K562 (cell line): Measurements from ENCODE around the gene MEX3D. TPM values are rescaled to one million over a fixed set of nuclear protein-coding genes. Genes with fewer than 3 reads are reported as not detected.

Experiments
- E2F6 ChIP-seq, 2 experiments: IDR thresholded peaks; 2 replicates each; pipeline ENCODE4 v1.6.1; 2011; ENCODE audit warnings: borderline replicate concordance in 1 of 2, control low read depth in 1 of 2, low read depth in 1 of 2, low read length in 1 of 2, mild to moderate bottlenecking in 1 of 2, mixed read lengths in 1 of 2, moderate library complexity in 1 of 2; ENCODE audit not compliant: insufficient read depth in 1 of 2, insufficient read length in 1 of 2, poor library complexity in 1 of 2, severe bottlenecking in 1 of 2; ENCODE audit errors: extremely low read depth in 1 of 2
- FOS ChIP-seq: IDR thresholded peaks from 3 replicates; pipeline ENCODE4 v1.6.1; 2011; ENCODE audit not compliant: insufficient read length; ENCODE audit errors: extremely low read depth
- HDAC2 ChIP-seq: fragments of 450-650 bp; IDR thresholded peaks from 2 replicates; pipeline ENCODE4 v1.6.1; 2016; ENCODE audit warnings: mild to moderate bottlenecking
- KAT7 ChIP-seq: sonication (generic); formaldehyde crosslinking; IDR thresholded peaks from 2 replicates; pipeline ENCODE4 v1.8.0; 2022; ENCODE audit warnings: missing genetic modification reagents, mild to moderate bottlenecking, borderline replicate concordance
- MTA2 ChIP-seq: fragments of 450-650 bp; IDR thresholded peaks from 2 replicates; pipeline ENCODE4 v1.6.1; 2016; ENCODE audit warnings: low read depth
- PYGO2 ChIP-seq: fragments of 450-650 bp; IDR thresholded peaks from 2 replicates; pipeline ENCODE4 v1.6.1; 2016; ENCODE audit warnings: mild to moderate bottlenecking, missing genetic modification characterization, moderate library complexity, missing compliant biosample characterization
- RBBP5 ChIP-seq: fragments of 200-600 bp; sonication (generic); IDR thresholded peaks from 2 replicates; pipeline ENCODE4 v1.6.1; 2012; ENCODE audit warnings: borderline replicate concordance, mild to moderate bottlenecking, low read length, control low read depth, inconsistent platforms; ENCODE audit not compliant: insufficient read depth, poor library complexity, severe bottlenecking
- U2AF1 ChIP-seq: fragments of 200-400 bp; formaldehyde crosslinking; optimal IDR thresholded peaks from 2 replicates; pipeline ENCODE3; 2017; ENCODE audit warnings: mild to moderate bottlenecking, low read depth, low read length, moderate library complexity
- XRCC4 ChIP-seq: IDR thresholded peaks from one replicate; pipeline ENCODE4 v1.6.1; 2011; ENCODE audit not compliant: insufficient read depth, insufficient read length; ENCODE audit errors: extremely low read depth
- ZNF699 ChIP-seq: fragments of 250-450 bp; sonication (Bioruptor Pico); IDR thresholded peaks from 2 replicates; pipeline ENCODE4 v1.8.0; 2021; ENCODE audit warnings: mild to moderate bottlenecking, moderate library complexity; ENCODE audit not compliant: insufficient replicate concordance
- polyA plus RNA-seq, 8 experiments: library from polyadenylated mRNA; depleted of rRNA in 4 of 8; stranded (reverse) in 5 of 8; unstranded in 3 of 8; fragments of >200 nt; fragmentation: Nextera tagmentation in 2 of 8; fragmentation: Illumina TruSeq in 1 of 8; extraction: Ambion mirVana in 2 of 8; extraction: Trizol in 1 of 8; gene quantifications; 2 replicates each; pipeline versions ENCODE4 v1.2.1 to v1.2.3, GENCODE V29; 2011 to 2014; ENCODE audit warnings: inconsistent platforms in 1 of 8, missing spikeins in 1 of 8
- total RNA-seq, 7 experiments: library from RNA; depleted of rRNA in 6 of 7; stranded (reverse); fragments of >200 nt in 6 of 7; fragmentation: Illumina TruSeq in 2 of 7; extraction: Trizol in 2 of 7; gene quantifications; 2 replicates each; pipeline versions ENCODE4 v1.2.1 to v1.2.3, GENCODE V29; 2011 to 2021; ENCODE audit warnings: low replicate concordance in 1 of 7
- TF ChIP-seq, protein P1 (sequence below): fragments of 200-600 bp; sonication (generic); IDR thresholded peaks from one replicate; pipeline ENCODE4 v1.6.1; 2012; ENCODE audit warnings: mild to moderate bottlenecking, low read depth, low read length, inconsistent platforms
- TF ChIP-seq, protein P2 (sequence below): sonication (generic); formaldehyde crosslinking; IDR thresholded peaks from 2 replicates; pipeline ENCODE4 v1.8.0; 2022; ENCODE audit warnings: mild to moderate bottlenecking, low read depth, missing genetic modification reagents

Gene MEX3D
- total and polyA plus RNA-seq, 9 of the 15 experiments (the other 6 are each of a cell fraction or from before 2014, with no cell fraction given) = 1.7 to 39.3 (median 5.7) TPM

- TF ChIP-seq E2F6 (IDR thresholded peaks at IDR 0.05; ENCODE audit: borderline replicate concordance in 1 of 2, extremely low read depth in 1 of 2, insufficient read depth in 1 of 2, insufficient read length in 1 of 2, low read depth in 1 of 2, low read length in 1 of 2, poor library complexity in 1 of 2, severe bottlenecking in 1 of 2) (peak; percentile 92 to 94), KAT7 (CRISPR knock-in tag) (no peak), ZNF699 (CRISPR knock-in tag) (no peak), FOS (peak; percentile 98), MTA2 (no peak), HDAC2 (peak; percentile 80), PYGO2 (no peak), RBBP5 (peak; percentile 64), XRCC4 (no peak), U2AF1 (no peak)
- TF ChIP-seq, protein P1, sequence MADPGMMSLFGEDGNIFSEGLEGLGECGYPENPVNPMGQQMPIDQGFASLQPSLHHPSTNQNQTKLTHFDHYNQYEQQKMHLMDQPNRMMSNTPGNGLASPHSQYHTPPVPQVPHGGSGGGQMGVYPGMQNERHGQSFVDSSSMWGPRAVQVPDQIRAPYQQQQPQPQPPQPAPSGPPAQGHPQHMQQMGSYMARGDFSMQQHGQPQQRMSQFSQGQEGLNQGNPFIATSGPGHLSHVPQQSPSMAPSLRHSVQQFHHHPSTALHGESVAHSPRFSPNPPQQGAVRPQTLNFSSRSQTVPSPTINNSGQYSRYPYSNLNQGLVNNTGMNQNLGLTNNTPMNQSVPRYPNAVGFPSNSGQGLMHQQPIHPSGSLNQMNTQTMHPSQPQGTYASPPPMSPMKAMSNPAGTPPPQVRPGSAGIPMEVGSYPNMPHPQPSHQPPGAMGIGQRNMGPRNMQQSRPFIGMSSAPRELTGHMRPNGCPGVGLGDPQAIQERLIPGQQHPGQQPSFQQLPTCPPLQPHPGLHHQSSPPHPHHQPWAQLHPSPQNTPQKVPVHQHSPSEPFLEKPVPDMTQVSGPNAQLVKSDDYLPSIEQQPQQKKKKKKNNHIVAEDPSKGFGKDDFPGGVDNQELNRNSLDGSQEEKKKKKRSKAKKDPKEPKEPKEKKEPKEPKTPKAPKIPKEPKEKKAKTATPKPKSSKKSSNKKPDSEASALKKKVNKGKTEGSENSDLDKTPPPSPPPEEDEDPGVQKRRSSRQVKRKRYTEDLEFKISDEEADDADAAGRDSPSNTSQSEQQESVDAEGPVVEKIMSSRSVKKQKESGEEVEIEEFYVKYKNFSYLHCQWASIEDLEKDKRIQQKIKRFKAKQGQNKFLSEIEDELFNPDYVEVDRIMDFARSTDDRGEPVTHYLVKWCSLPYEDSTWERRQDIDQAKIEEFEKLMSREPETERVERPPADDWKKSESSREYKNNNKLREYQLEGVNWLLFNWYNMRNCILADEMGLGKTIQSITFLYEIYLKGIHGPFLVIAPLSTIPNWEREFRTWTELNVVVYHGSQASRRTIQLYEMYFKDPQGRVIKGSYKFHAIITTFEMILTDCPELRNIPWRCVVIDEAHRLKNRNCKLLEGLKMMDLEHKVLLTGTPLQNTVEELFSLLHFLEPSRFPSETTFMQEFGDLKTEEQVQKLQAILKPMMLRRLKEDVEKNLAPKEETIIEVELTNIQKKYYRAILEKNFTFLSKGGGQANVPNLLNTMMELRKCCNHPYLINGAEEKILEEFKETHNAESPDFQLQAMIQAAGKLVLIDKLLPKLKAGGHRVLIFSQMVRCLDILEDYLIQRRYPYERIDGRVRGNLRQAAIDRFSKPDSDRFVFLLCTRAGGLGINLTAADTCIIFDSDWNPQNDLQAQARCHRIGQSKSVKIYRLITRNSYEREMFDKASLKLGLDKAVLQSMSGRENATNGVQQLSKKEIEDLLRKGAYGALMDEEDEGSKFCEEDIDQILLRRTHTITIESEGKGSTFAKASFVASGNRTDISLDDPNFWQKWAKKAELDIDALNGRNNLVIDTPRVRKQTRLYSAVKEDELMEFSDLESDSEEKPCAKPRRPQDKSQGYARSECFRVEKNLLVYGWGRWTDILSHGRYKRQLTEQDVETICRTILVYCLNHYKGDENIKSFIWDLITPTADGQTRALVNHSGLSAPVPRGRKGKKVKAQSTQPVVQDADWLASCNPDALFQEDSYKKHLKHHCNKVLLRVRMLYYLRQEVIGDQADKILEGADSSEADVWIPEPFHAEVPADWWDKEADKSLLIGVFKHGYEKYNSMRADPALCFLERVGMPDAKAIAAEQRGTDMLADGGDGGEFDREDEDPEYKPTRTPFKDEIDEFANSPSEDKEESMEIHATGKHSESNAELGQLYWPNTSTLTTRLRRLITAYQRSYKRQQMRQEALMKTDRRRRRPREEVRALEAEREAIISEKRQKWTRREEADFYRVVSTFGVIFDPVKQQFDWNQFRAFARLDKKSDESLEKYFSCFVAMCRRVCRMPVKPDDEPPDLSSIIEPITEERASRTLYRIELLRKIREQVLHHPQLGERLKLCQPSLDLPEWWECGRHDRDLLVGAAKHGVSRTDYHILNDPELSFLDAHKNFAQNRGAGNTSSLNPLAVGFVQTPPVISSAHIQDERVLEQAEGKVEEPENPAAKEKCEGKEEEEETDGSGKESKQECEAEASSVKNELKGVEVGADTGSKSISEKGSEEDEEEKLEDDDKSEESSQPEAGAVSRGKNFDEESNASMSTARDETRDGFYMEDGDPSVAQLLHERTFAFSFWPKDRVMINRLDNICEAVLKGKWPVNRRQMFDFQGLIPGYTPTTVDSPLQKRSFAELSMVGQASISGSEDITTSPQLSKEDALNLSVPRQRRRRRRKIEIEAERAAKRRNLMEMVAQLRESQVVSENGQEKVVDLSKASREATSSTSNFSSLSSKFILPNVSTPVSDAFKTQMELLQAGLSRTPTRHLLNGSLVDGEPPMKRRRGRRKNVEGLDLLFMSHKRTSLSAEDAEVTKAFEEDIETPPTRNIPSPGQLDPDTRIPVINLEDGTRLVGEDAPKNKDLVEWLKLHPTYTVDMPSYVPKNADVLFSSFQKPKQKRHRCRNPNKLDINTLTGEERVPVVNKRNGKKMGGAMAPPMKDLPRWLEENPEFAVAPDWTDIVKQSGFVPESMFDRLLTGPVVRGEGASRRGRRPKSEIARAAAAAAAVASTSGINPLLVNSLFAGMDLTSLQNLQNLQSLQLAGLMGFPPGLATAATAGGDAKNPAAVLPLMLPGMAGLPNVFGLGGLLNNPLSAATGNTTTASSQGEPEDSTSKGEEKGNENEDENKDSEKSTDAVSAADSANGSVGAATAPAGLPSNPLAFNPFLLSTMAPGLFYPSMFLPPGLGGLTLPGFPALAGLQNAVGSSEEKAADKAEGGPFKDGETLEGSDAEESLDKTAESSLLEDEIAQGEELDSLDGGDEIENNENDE = no peak
- TF ChIP-seq, protein P2, sequence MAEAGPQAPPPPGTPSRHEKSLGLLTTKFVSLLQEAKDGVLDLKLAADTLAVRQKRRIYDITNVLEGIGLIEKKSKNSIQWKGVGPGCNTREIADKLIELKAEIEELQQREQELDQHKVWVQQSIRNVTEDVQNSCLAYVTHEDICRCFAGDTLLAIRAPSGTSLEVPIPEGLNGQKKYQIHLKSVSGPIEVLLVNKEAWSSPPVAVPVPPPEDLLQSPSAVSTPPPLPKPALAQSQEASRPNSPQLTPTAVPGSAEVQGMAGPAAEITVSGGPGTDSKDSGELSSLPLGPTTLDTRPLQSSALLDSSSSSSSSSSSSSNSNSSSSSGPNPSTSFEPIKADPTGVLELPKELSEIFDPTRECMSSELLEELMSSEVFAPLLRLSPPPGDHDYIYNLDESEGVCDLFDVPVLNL = no peak
Observed at GRCh38 chr19:1507763-1508506, 60.2 kb downstream of the MEX3D start (continued).
